Thoracic aorta (tissue), 2 donors: Measurements from ENCODE around the gene TOX3. TPM values are rescaled to one million over a fixed set of nuclear protein-coding genes. Genes with fewer than 3 reads are reported as not detected.

ENCODE experiments used
- ATAC-seq: fragments of 150-250 bp; one replicate; pipeline ENCODE4 v1.8.0; 2017; ENCODE audit warnings: low read depth; ENCODE audit not compliant: insufficient number of reproducible peaks, low FRiP score
- DNase-seq: peaks from one replicate; pipeline ENCODE4 v3.0.0-alpha.2; 2020; ENCODE audit warnings: low spot score
- H3K27ac ChIP-seq, 2 donors: fragments of 200-600 bp; sonication (generic); 1 replicate in 1 of 2; 2 replicates in 1 of 2; pipeline ENCODE4 v1.5.1; 2016; ENCODE audit warnings: mild to moderate bottlenecking in 2 of 2, moderate library complexity in 2 of 2
- H3K27me3 ChIP-seq: fragments of 200-600 bp; sonication (generic); replicated peaks from 2 replicates; pipeline ENCODE4 v1.6.0; 2016; ENCODE audit warnings: mild to moderate bottlenecking; ENCODE audit not compliant: insufficient read depth
- H3K36me3 ChIP-seq: fragments of 200-600 bp; sonication (generic); one replicate; pipeline ENCODE4 v1.5.1; 2016
- H3K4me1 ChIP-seq, 2 donors: fragments of 200-600 bp; sonication (generic); 1 replicate in 1 of 2; 2 replicates in 1 of 2; pipeline versions ENCODE4 v1.5.1 to v1.6.0; 2016; ENCODE audit warnings: low read depth in 2 of 2, mild to moderate bottlenecking in 1 of 2; ENCODE audit not compliant: control insufficient read depth in 1 of 2
- H3K4me3 ChIP-seq: fragments of 200-600 bp; sonication (generic); 2 replicates; pipeline ENCODE4 v1.5.1; 2016; ENCODE audit warnings: mild to moderate bottlenecking
- H3K9me3 ChIP-seq: fragments of 200-600 bp; sonication (generic); 2 replicates; pipeline ENCODE4 v1.5.1; 2016
- total RNA-seq, 2 donors: library from RNA; depleted of rRNA; stranded (reverse); fragments of >200 nt; gene quantifications; one replicate each; pipeline versions ENCODE4 v1.1.0 to v1.2.3, GENCODE V29; 2016
- TF ChIP-seq, protein P1 (sequence below): fragments of 200-600 bp; sonication (generic); IDR thresholded peaks from one replicate; pipeline ENCODE4 v1.5.1; 2019; ENCODE audit warnings: antibody characterized with exemption

TOX3 gene
- total RNA-seq, 2 donors from 2014 or later = not detected

DNA sequence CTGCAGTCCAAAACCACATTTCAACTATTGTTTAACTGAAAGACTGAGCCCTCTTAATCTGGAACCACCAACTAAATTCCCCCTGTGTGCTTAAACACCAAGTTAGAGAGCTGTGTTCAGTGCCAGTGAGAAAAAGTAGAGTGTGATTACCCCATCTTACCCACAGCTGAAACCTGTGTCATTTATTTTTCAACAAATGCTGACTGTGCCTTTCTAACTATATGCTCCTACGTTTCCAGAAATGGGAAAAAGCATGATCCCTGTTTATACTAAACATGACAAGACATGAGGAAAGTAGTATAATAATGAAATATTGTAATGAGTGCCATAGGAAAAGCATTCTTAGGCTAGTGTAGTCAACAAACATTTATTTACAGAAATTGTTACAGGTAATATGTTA, 7.4 kb upstream of the TOX3 start:
- Histone ChIP-seq H3K9me3 (no peaks in the 10 kb centered on the region), H3K27ac (no peak overlapping the region), H3K36me3 (no peaks in the 10 kb centered on the region), H3K4me3 (no peak overlapping the region), H3K4me1 (no peaks in the 10 kb centered on the region), H3K27me3 (no peaks in the 10 kb centered on the region)
- TF ChIP-seq, protein P1, sequence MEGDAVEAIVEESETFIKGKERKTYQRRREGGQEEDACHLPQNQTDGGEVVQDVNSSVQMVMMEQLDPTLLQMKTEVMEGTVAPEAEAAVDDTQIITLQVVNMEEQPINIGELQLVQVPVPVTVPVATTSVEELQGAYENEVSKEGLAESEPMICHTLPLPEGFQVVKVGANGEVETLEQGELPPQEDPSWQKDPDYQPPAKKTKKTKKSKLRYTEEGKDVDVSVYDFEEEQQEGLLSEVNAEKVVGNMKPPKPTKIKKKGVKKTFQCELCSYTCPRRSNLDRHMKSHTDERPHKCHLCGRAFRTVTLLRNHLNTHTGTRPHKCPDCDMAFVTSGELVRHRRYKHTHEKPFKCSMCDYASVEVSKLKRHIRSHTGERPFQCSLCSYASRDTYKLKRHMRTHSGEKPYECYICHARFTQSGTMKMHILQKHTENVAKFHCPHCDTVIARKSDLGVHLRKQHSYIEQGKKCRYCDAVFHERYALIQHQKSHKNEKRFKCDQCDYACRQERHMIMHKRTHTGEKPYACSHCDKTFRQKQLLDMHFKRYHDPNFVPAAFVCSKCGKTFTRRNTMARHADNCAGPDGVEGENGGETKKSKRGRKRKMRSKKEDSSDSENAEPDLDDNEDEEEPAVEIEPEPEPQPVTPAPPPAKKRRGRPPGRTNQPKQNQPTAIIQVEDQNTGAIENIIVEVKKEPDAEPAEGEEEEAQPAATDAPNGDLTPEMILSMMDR = no peak
- DNase-seq (no peak), ATAC-seq (no peak)

DNA sequence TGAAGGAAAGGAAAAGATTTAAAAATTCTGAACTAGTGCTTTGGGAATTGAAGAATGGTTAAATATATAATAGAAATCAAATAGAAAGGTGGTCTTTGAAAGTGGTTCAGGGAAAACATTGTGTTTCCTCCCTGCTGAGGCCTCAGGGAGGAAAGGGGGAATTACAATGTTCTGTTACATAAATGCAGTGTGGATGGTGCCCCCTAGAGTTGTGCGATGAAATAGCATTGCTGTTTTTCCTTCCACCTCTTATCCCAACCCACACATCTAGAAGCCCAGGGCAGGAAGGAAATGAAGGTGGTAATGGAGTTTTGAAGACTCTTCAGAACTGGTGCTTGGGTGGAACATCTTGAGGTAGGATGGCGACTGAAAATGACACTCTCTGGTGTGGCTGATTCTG, 6.4 kb upstream of the TOX3 start:
- no peak for ATAC-seq
- Histone ChIP-seq H3K36me3 (no peaks in the 10 kb centered on the region), H3K4me3 (no peak overlapping the region), H3K9me3 (no peaks in the 10 kb centered on the region), H3K4me1 (no peaks in the 10 kb centered on the region), H3K27ac (no peak overlapping the region), H3K27me3 (no peaks in the 10 kb centered on the region)
- TF ChIP-seq, protein P1 = no peak
- no peak for DNase-seq

DNA sequence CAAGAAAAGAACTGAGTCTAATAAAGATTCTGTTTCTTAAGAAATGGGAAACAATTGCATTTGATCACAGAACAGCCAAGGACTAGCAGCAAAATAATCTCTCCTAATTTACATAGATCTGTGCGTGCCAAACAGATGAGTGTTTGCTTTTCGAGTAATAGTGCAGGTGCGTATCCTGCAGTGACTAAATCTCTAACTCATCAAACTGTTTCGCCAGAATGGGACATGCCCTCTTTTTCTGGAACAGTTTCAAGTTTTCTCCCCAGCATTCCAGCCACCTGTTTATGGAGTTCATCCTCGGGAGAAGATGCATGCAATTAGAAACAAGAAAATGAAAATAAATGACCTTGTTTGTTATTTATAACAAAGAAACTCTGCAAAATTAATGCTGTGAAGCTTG, 5.7 kb upstream of the TOX3 start:
- TF ChIP-seq, protein P1 = no peak
- no peak for DNase-seq

DNA sequence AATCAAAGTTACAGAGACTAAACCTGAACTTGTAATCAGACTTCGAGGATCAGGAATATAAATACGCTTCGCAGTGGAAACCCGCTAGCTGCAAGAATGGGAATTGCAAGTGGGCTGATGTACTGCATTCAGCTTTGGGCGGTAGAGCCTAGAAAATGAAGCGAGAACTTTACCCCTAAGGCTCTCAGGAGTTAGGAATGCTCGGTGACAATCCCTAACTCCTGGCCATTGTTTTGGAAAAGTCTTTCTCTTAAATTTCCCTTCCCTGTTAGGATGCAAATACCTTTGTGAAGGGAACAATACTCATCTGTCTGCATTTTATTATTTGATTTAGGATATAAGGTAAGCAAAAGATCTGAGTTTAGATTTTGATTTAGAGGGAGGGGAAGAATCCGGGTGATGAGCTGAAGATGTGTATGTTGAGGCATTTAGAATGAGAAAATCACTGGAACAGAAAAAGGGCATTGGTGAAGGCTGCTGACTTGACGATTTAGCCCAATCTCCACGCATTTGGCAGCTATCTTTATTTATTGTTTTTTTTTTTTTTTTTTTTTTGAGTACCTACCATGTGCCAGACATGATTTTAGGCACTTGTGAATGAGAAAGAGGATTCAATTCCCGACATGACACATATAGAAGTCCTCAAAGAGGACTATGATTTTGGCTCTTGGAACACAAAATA, 2.2 kb upstream of the TOX3 start:
- TF ChIP-seq, protein P1 = no peak
- DNase-seq (no peak), ATAC-seq (no peak)
- H3K27me3 ChIP-seq = no peaks in the 10 kb centered on the region
- H3K4me3 ChIP-seq = no peak overlapping the region
- H3K27ac ChIP-seq = no peak overlapping the region
- H3K36me3 ChIP-seq = no peaks in the 10 kb centered on the region
- no peaks in the 10 kb centered on the region for H3K9me3 ChIP-seq
- H3K4me1 ChIP-seq = peaks cover 12 to 16% of the 10 kb centered on the region in 2 donors

More for the DNA sequence above, 5.7 kb upstream of the TOX3 start:
- ATAC-seq = no peak
- H3K9me3 ChIP-seq = no peaks in the 10 kb centered on the region
- H3K4me1 ChIP-seq = no peaks in the 10 kb centered on the region
- H3K36me3 ChIP-seq = no peaks in the 10 kb centered on the region
- no peak overlapping the region for H3K4me3 ChIP-seq
- no peak overlapping the region for H3K27ac ChIP-seq
- no peaks in the 10 kb centered on the region for H3K27me3 ChIP-seq

DNA sequence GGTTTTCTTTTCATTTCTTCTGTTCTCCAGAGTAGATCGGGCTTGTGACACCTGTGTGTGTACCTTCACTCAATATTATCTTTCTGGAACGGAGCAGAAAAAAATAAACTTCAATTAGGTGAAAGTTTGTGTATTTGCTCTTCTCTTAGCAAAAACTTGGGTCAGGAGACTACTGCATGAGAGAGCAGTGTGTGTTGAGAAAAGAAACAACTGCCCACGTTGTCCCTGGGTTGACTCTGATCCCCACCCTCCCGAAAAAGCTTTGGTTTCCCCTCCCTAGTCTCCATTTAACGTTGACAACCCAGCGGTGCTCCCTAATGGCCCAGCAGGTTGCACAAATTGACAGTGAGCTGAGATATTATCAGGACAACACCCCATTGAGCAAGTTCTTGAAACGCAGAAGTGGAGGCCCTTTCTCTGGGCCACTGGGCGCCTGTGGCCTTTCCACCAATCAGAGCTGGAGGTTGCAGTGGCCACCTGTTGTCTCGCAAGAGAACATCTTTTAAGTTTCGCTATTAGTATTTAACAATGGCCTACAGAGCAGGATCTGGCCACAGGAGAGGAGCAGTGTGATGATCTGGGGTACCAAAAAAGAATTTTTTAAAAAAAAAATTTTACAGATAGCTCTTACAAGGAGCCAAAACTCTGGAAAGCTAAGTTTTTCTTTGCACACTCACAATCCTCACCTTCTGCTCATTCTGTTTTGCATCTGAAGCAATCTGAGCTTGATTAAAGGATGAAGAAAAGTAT, 1.5 kb upstream of the TOX3 start:
- no peak for ATAC-seq
- Histone ChIP-seq H3K27me3 (no peaks in the 10 kb centered on the region), H3K9me3 (no peaks in the 10 kb centered on the region), H3K4me1 (peaks cover 12 to 16% of the 10 kb centered on the region in 2 donors), H3K4me3 (no peak overlapping the region), H3K36me3 (no peaks in the 10 kb centered on the region), H3K27ac (no peak overlapping the region)
- no peak for DNase-seq
- TF ChIP-seq, protein P1 = no peak
